OCI-LY7 (cell line): ENCODE measurements around the gene TDRD1. TPM values are rescaled to one million over a fixed set of nuclear protein-coding genes. Genes with fewer than 3 reads are reported as not detected.
A peak's percentile ranks its signal among the peaks of the same experiment; 100 is the strongest.
"Not testable (repeated sequence)": the region's sequence is repeated elsewhere in the genome, so short reads cannot be mapped to it uniquely, and the experiment has no call there.

Experiments
- BruUV-seq: library from RNA; stranded (reverse); fragments of 400-500 nt; replicated peaks from 2 replicates; lab custom pipeline; 2021; lab: Mats Ljungman, UMichigan
- CTCF ChIA-PET: fragments of 300-600 bp; sonication (Branson Sonifier 250); formaldehyde crosslinking; loops from one replicate; lab custom pipeline; 2022; ENCODE audit warnings: antibody characterized with exemption; ENCODE audit not compliant: unreplicated experiment; lab: Charles Lee
- POLR2A ChIA-PET: fragments of 300-600 bp; sonication (Branson Sonifier 250); formaldehyde crosslinking; loops from one replicate; lab custom pipeline; 2022; ENCODE audit warnings: antibody characterized with exemption; lab: Charles Lee
- DNase-seq: peaks from one replicate; pipeline ENCODE4 v3.0.0-alpha.2; 2015; ENCODE audit warnings: low spot score
- H2AFZ ChIP-seq: fragments of 200-600 bp; sonication (generic), shearing (Covaris generic); 2 replicates; pipeline ENCODE4 v1.6.1; 2014; ENCODE audit warnings: mild to moderate bottlenecking, antibody characterized with exemption, low read length, moderate library complexity
- H3K27ac ChIP-seq: fragments of 200-600 bp; sonication (generic); 2 replicates; pipeline ENCODE4 v1.5.1; 2014; ENCODE audit warnings: mixed run types, low read depth, mild to moderate bottlenecking, moderate library complexity, low read length, inconsistent platforms; ENCODE audit not compliant: poor library complexity, severe bottlenecking
- H3K36me3 ChIP-seq: fragments of 200-600 bp; sonication (generic); 2 replicates; pipeline ENCODE4 v1.6.1; 2014; ENCODE audit warnings: mild to moderate bottlenecking, antibody characterized with exemption, low read length, moderate library complexity, mixed read lengths; ENCODE audit not compliant: insufficient read depth
- H3K4me1 ChIP-seq: fragments of 200-600 bp; sonication (generic); 2 replicates; pipeline ENCODE4 v1.5.1; 2014; ENCODE audit warnings: mild to moderate bottlenecking, low read length; ENCODE audit not compliant: insufficient read depth, poor library complexity, severe bottlenecking
- H3K4me2 ChIP-seq: fragments of 200-600 bp; sonication (generic); 2 replicates; pipeline ENCODE4 v1.6.1; 2014; ENCODE audit warnings: mild to moderate bottlenecking, low read length
- H3K4me3 ChIP-seq: fragments of 200-600 bp; sonication (generic); 2 replicates; pipeline ENCODE4 v1.5.1; 2014; ENCODE audit warnings: mild to moderate bottlenecking, low read depth, low read length; ENCODE audit not compliant: poor library complexity, severe bottlenecking
- H3K79me2 ChIP-seq: fragments of 200-600 bp; sonication (generic); 2 replicates; pipeline ENCODE4 v1.6.1; 2016; ENCODE audit warnings: low read depth, mild to moderate bottlenecking, low read length, moderate library complexity, mixed read lengths; ENCODE audit not compliant: insufficient read depth
- H3K9me2 ChIP-seq: fragments of 200-600 bp; sonication (generic); 2 replicates; pipeline ENCODE4 v1.6.1; 2016; ENCODE audit warnings: mild to moderate bottlenecking, low read length, mixed read lengths; ENCODE audit not compliant: insufficient read depth
- H3K9me3 ChIP-seq: fragments of 200-600 bp; sonication (generic); 2 replicates; pipeline ENCODE4 v1.6.1; 2014; ENCODE audit warnings: mild to moderate bottlenecking, mixed run types, low read length, mixed read lengths
- H4K20me1 ChIP-seq: fragments of 200-600 bp; sonication (generic); 2 replicates; pipeline ENCODE4 v1.6.1; 2014; ENCODE audit warnings: mild to moderate bottlenecking, antibody characterized with exemption, low read length, moderate library complexity, mixed read lengths; ENCODE audit not compliant: insufficient read depth
- CTCF ChIP-seq: fragments of 200-600 bp; sonication (generic); conservative IDR thresholded peaks from 2 replicates; pipeline ENCODE4 v1.5.1; 2014; ENCODE audit warnings: mild to moderate bottlenecking, antibody characterized with exemption, low read length, moderate library complexity, mixed read lengths
- EZH2phosphoT487 ChIP-seq: fragments of 200-600 bp; sonication (generic); IDR thresholded peaks from 2 replicates; pipeline ENCODE4 v1.6.1; 2018; ENCODE audit warnings: low read depth, borderline replicate concordance, mild to moderate bottlenecking, mixed run types, antibody characterized with exemption, low read length, moderate library complexity, mixed read lengths
- intact Hi-C: fragments of 100-400 bp; cut with micrococcal nuclease; formaldehyde crosslinking; loops from one replicate; pipeline ENCODE4 v1.10.0; 2022; ENCODE audit not compliant: unreplicated experiment
- total RNA-seq, 2 experiments: library from RNA; depleted of rRNA in 1 of 2; stranded (reverse); fragments of >200 nt in 1 of 2; shearing (Covaris generic) in 1 of 2; gene quantifications; 2 replicates each; pipeline ENCODE4 v1.2.3, GENCODE V29; 2014 to 2022

TDRD1 gene
- total RNA-seq, 2 experiments from 2014 or later = not detected

- DNase-seq = no peak
- TF ChIP-seq EZH2phosphoT487 = no peak
- TF ChIP-seq CTCF = no peak
- Histone ChIP-seq H4K20me1 (0 out of 2 replicates have a peak, but pooled peaks cover 4% of the 10 kb centered on the region), H3K4me2 (no peak overlapping the region), H3K4me3 (no peak overlapping the region), H3K9me2 (no peaks in the 10 kb centered on the region), H3K4me1 (peaks cover 8% of the 10 kb centered on the region), H3K79me2 (no peaks in the 10 kb centered on the region), H2AFZ (no peak overlapping the region), H3K27ac (no peak overlapping the region), H3K9me3 (no peaks in the 10 kb centered on the region), H3K36me3 (peaks cover 23% of the 10 kb centered on the region)
- CTCF ChIA-PET = no interaction called here
- POLR2A ChIA-PET = interaction anchor here (1.0 to 1.3 kb wide), 2 partner anchors 10 kb away, joined by 3 to 5 read pairs; no protein-coding TSS in a partner anchor
- BruUV-seq = TSS peak; percentile 43
- intact Hi-C loops = no loop called here
These were observed 43.7 kb upstream of the TDRD1 start for GRCh38 chr10:114135476-114135875.

- intact Hi-C loops = no loop called here
- DNase-seq = no peak
- Histone ChIP-seq H3K9me2 (no peaks in the 10 kb centered on the region), H3K27ac (no peak overlapping the region), H4K20me1 (no peaks in the 10 kb centered on the region), H3K4me1 (no peaks in the 10 kb centered on the region), H2AFZ (no peak overlapping the region), H3K4me2 (no peak overlapping the region), H3K4me3 (no peak overlapping the region), H3K79me2 (no peaks in the 10 kb centered on the region), H3K36me3 (peaks cover 29% of the 10 kb centered on the region; the same call in 1 of the 2 replicates), H3K9me3 (no peaks in the 10 kb centered on the region)
- POLR2A ChIA-PET = no interaction called here
- TF ChIP-seq EZH2phosphoT487 = no peak
- TF ChIP-seq CTCF = no peak
- no TSS peak for BruUV-seq
- CTCF ChIA-PET = no interaction called here
These were observed 40.6 kb upstream of the TDRD1 start for GRCh38 chr10:114138581-114138980.

GRCh38 chr10:114140036-114140435 is 39.1 kb upstream of the TDRD1 start:
- Histone ChIP-seq H3K79me2 (no peaks in the 10 kb centered on the region), H3K27ac (no peak overlapping the region), H3K4me1 (no peaks in the 10 kb centered on the region), H3K9me3 (no peaks in the 10 kb centered on the region), H4K20me1 (no peaks in the 10 kb centered on the region), H3K4me3 (no peak overlapping the region), H3K4me2 (no peak overlapping the region), H3K36me3 (peaks cover 22% of the 10 kb centered on the region; the same call in 1 of the 2 replicates), H3K9me2 (no peaks in the 10 kb centered on the region), H2AFZ (no peak overlapping the region)
- BruUV-seq = no TSS peak
- TF ChIP-seq EZH2phosphoT487 (no peak), CTCF (no peak)
- intact Hi-C loops = no loop called here
- CTCF ChIA-PET = no interaction called here
- POLR2A ChIA-PET = interaction anchor here (1.0 to 1.4 kb wide), 2 partner anchors 9 to 11 kb away, joined by 3 to 4 read pairs; no protein-coding TSS in a partner anchor
- DNase-seq = no peak

- H4K20me1 ChIP-seq, BruUV-seq, intact Hi-C loops, H3K9me2 ChIP-seq, H3K4me1 ChIP-seq, H3K9me3 ChIP-seq, DNase-seq, H3K27ac ChIP-seq, H3K79me2 ChIP-seq, H3K4me3 ChIP-seq, CTCF ChIA-PET, H2AFZ ChIP-seq, H3K4me2 ChIP-seq: not testable (repeated sequence)
- H3K36me3 ChIP-seq = peaks cover 14% of the 10 kb centered on the region; the same call in 1 of the 2 replicates
- POLR2A ChIA-PET = interaction anchor here (1.0 to 1.4 kb wide), 2 partner anchors 8 to 10 kb away, joined by 3 to 4 read pairs; no protein-coding TSS in a partner anchor
These were observed 38.3 kb upstream of the TDRD1 start for GRCh38 chr10:114140827-114141226.
